ENCODE data around the gene ECHS1.

The ECHS1 gene

GRCh38 chr10:133318494-133319127, 54.5 kb downstream of the ECHS1 start:
- peak; percentile 65 for DNase-seq

GRCh38 chr10:133316732-133317131, 56.4 kb downstream of the ECHS1 start:
- no peak for DNase-seq

GRCh38 chr10:133316266-133316665, 56.9 kb downstream of the ECHS1 start:
- no peak for DNase-seq

GRCh38 chr10:133315847-133316246, 57.3 kb downstream of the ECHS1 start:
- DNase-seq: no peak

GRCh38 chr10:133314911-133315310, 58.2 kb downstream of the ECHS1 start:
- no peak for DNase-seq

GRCh38 chr10:133313192-133313591, 60.0 kb downstream of the ECHS1 start:
- DNase-seq: no peak

- DNase-seq: no peak
Measured at GRCh38 chr10:133312769-133313145, 60.4 kb downstream of the ECHS1 start.

Data from CD4-positive, alpha-beta T cell treated with Interferon gamma for 1 hour (primary cell).